GM12878 (cell line): Measurements from ENCODE around the gene APOBEC3H. TPM values are rescaled to one million over a fixed set of nuclear protein-coding genes. Genes with fewer than 3 reads are reported as not detected.

Experiments
- ATAC-seq: fragments of 200-7000 bp; cut with Tn5 transposase; 3 replicates; pipeline ENCODE4 v1.9.1; 2020; ENCODE audit warnings: mild to moderate bottlenecking, moderate library complexity
- BruUV-seq: library from RNA; stranded (reverse); fragments of 400-500 nt; replicated peaks from 2 replicates; lab custom pipeline; 2021; lab: Mats Ljungman, UMichigan
- CTCF ChIA-PET: fragments of 300-600 bp; sonication (Branson Sonifier 250); formaldehyde crosslinking; extraction: SDS; loops from one replicate; lab custom pipeline; 2021; ENCODE audit warnings: inconsistent platforms; lab: Yijun Ruan, JAX
- POLR2A ChIA-PET: fragments of 350-600 bp; formaldehyde crosslinking; extraction: SDS; loops from one replicate; lab custom pipeline; 2021; ENCODE audit warnings: inconsistent platforms; lab: Charles Lee
- RAD21 ChIA-PET: fragments of 300-600 bp; sonication (Branson Sonifier 250); formaldehyde crosslinking; loops from one replicate; lab custom pipeline; 2023; ENCODE audit warnings: antibody characterized with exemption; ENCODE audit not compliant: unreplicated experiment; lab: Charles Lee
- SMC1A ChIA-PET: fragments of 300-600 bp; sonication (Branson Sonifier 250); formaldehyde crosslinking; loops from one replicate; lab custom pipeline; 2023; ENCODE audit not compliant: unreplicated experiment, uncharacterized antibody; lab: Charles Lee
- DNase-seq: peaks from one replicate; pipeline ENCODE4 v3.0.0-alpha.2; 2011; ENCODE audit warnings: low read depth, low spot score
- FAIRE-seq: peaks from 3 replicates; lab custom pipeline; 2011; peaks lifted over from hg19 to GRCh38; lab: Jason Lieb, UNC
- H2AFZ ChIP-seq: 2 replicates; pipeline ENCODE4 v1.6.0; 2011; ENCODE audit warnings: low read depth, low read length, control low read depth; ENCODE audit not compliant: control insufficient read depth
- H3K27ac ChIP-seq: 2 replicates; pipeline ENCODE4 v1.5.1; 2011; ENCODE audit warnings: control low read depth; ENCODE audit not compliant: control insufficient read depth, insufficient read depth
- H3K27me3 ChIP-seq, 2 experiments: replicated peaks in 1 of 2; 2 replicates each; pipeline versions ENCODE4 v1.6.0 to v1.6.1; 2011; ENCODE audit warnings: low read length in 1 of 2; ENCODE audit not compliant: control insufficient read depth in 2 of 2, insufficient read depth in 2 of 2
- H3K36me3 ChIP-seq, 2 experiments: 2 replicates each; pipeline ENCODE4 v1.5.1; 2011; ENCODE audit warnings: low read length in 1 of 2; ENCODE audit not compliant: control insufficient read depth in 2 of 2, insufficient read depth in 2 of 2
- H3K4me1 ChIP-seq: 2 replicates; pipeline ENCODE4 v1.6.1; 2011; ENCODE audit warnings: mild to moderate bottlenecking, low read length, moderate library complexity, mixed read lengths; ENCODE audit not compliant: control insufficient read depth, insufficient read depth
- H3K4me2 ChIP-seq: 2 replicates; pipeline ENCODE4 v1.6.0; 2011; ENCODE audit warnings: control low read depth; ENCODE audit not compliant: control insufficient read depth, insufficient read depth
- H3K4me3 ChIP-seq: fragments of 200-600 bp; sonication (generic); 2 replicates; pipeline ENCODE4 v1.5.1; 2016
- H3K79me2 ChIP-seq: 2 replicates; pipeline ENCODE4 v1.6.0; 2011; ENCODE audit warnings: low read length; ENCODE audit not compliant: control insufficient read depth, insufficient read depth
- H3K9ac ChIP-seq: 2 replicates; pipeline ENCODE4 v1.8.0; 2011; ENCODE audit warnings: low read length, control low read depth, mixed read lengths; ENCODE audit not compliant: control insufficient read depth, insufficient read depth
- H3K9me3 ChIP-seq: replicated peaks from 3 replicates; pipeline ENCODE4 v1.5.1; 2011; ENCODE audit warnings: mild to moderate bottlenecking, low read length; ENCODE audit not compliant: control insufficient read depth, insufficient read depth
- H4K20me1 ChIP-seq: 2 replicates; pipeline ENCODE4 v1.6.0; 2011; ENCODE audit not compliant: control insufficient read depth, insufficient read depth
- BCL11A ChIP-seq: IDR thresholded peaks from 2 replicates; pipeline ENCODE4 v1.6.1; 2011; ENCODE audit warnings: low read depth, low read length
- BCL3 ChIP-seq: IDR thresholded peaks from 2 replicates; pipeline ENCODE4 v1.6.1; 2011; ENCODE audit warnings: borderline replicate concordance, low read depth, mild to moderate bottlenecking, moderate library complexity, low read length; ENCODE audit not compliant: insufficient read depth, poor library complexity, severe bottlenecking
- CREB1 ChIP-seq: IDR thresholded peaks from 2 replicates; pipeline ENCODE4 v1.6.1; 2012; ENCODE audit warnings: low read depth, mild to moderate bottlenecking, inconsistent platforms
- HDAC6 ChIP-seq: fragments of 200-600 bp; sonication (generic); IDR thresholded peaks from one replicate; pipeline ENCODE4 v1.8.0; 2017; ENCODE audit warnings: antibody characterized with exemption; ENCODE audit not compliant: unreplicated experiment
- NKRF ChIP-seq: fragments of 450-650 bp; conservative IDR thresholded peaks from 2 replicates; pipeline ENCODE4 v1.6.1; 2017; ENCODE audit warnings: mild to moderate bottlenecking, moderate library complexity
- NR2F1 ChIP-seq: fragments of 450-650 bp; conservative IDR thresholded peaks from 2 replicates; pipeline ENCODE4 v1.6.1; 2017; ENCODE audit warnings: mild to moderate bottlenecking
- PML ChIP-seq: IDR thresholded peaks from 2 replicates; pipeline ENCODE4 v1.6.1; 2012; ENCODE audit warnings: low read length, inconsistent platforms
- RAD51 ChIP-seq: fragments of 450-650 bp; IDR thresholded peaks from 2 replicates; pipeline ENCODE4 v1.6.1; 2016; ENCODE audit warnings: moderate library complexity, mild to moderate bottlenecking, inconsistent platforms
- RCOR1 ChIP-seq: conservative IDR thresholded peaks from 2 replicates; pipeline ENCODE4 v1.6.1; 2012; ENCODE audit warnings: low read depth, low read length, improper control_type of control experiment
- RUNX3 ChIP-seq: IDR thresholded peaks from 2 replicates; pipeline ENCODE4 v1.6.1; 2012; ENCODE audit warnings: low read length, inconsistent platforms
- USF2 ChIP-seq: IDR thresholded peaks from 2 replicates; pipeline ENCODE4 v1.6.1; 2011; ENCODE audit warnings: low read depth, low read length, improper control_type of control experiment, borderline replicate concordance
- ZNF622 ChIP-seq: fragments of 450-650 bp; IDR thresholded peaks from 2 replicates; pipeline ENCODE4 v1.6.1; 2017; ENCODE audit warnings: mild to moderate bottlenecking, inconsistent platforms
- WGBS: methylation state at CpG from one replicate; pipeline ENCODE4 v1.1.6; 2016; ENCODE audit warnings: low lambda C conversion rate; ENCODE audit not compliant: insufficient replicate concordance, insufficient coverage; ENCODE audit errors: missing lambda C conversion rate; 5-methylcytosine and 5-hydroxymethylcytosine counted together
- in situ Hi-C: fragments of 300-500 bp; cut with MboI; formaldehyde crosslinking; loops from 9 replicates; pipeline ENCODE4 v1.14.3; 2018; ENCODE audit warnings: mixed read lengths
- intact Hi-C: fragments of 100-400 bp; cut with micrococcal nuclease; formaldehyde crosslinking; loops from one replicate; pipeline ENCODE4 v1.14.2; 2022; ENCODE audit not compliant: unreplicated experiment
- polyA plus RNA-seq, 11 experiments: library from polyadenylated mRNA; depleted of rRNA in 4 of 11; unstranded in 6 of 11; stranded (reverse) in 5 of 11; fragments of >200 nt; fragmentation: Nextera tagmentation in 4 of 11; fragmentation: Illumina TruSeq in 1 of 11; extraction: Ambion mirVana in 4 of 11; extraction: Trizol in 1 of 11; gene quantifications; 1 replicate in 1 of 11; 2 replicates in 10 of 11; pipeline versions ENCODE4 v1.2.1 to v1.2.3, GENCODE V29; 2011 to 2016; ENCODE audit warnings: inconsistent platforms in 2 of 11, missing spikeins in 2 of 11, low read depth in 1 of 11
- total RNA-seq, 4 experiments: library from RNA; depleted of rRNA in 3 of 4; stranded (reverse); fragments of >200 nt in 3 of 4; fragmentation: Illumina TruSeq in 1 of 4; extraction: Trizol in 1 of 4; gene quantifications; 2 replicates each; pipeline versions ENCODE4 v1.2.1 to v1.2.3, GENCODE V29; 2013 to 2021

Gene APOBEC3H
- total and polyA plus RNA-seq, 10 of the 15 experiments (the other 5 are each of a cell fraction or from before 2014, with no cell fraction given): 7.5 to 23.0 (median 14.8) TPM

- Histone ChIP-seq H3K27me3 (no peaks in the 10 kb centered on the region), H3K4me2 (no peak overlapping the region), H3K9me3 (no peaks in the 10 kb centered on the region), H3K9ac (no peak overlapping the region), H2AFZ (no peak overlapping the region), H3K4me3 (no peak overlapping the region), H3K4me1 (peaks cover 32% of the 10 kb centered on the region), H3K36me3 (no peaks in the 10 kb centered on the region), H3K27ac (no peak overlapping the region), H3K79me2 (no peaks in the 10 kb centered on the region), H4K20me1 (no peaks in the 10 kb centered on the region)
- TF ChIP-seq BCL11A (no peak), USF2 (no peak)
- RAD21 ChIA-PET: no interaction called here
- DNase-seq (no peak), ATAC-seq (no peak), FAIRE-seq (no peak)
- no TSS peak for BruUV-seq
- 52% methylated on average over 6 of the region's 6 CpGs for WGBS
- POLR2A ChIA-PET: interaction anchor here (1.6 kb wide), 1 partner anchor 9 kb away, joined by 6 read pairs; no protein-coding TSS in a partner anchor
- SMC1A ChIA-PET: interaction anchor here (1.0 to 1.8 kb wide), 2 partner anchors 9 to 59 kb away, joined by 3 to 10 read pairs; no protein-coding TSS in a partner anchor
- intact Hi-C loops (no loop called here), in situ Hi-C loops (no loop called here)
- CTCF ChIA-PET: no interaction called here
Measured at GRCh38 chr22:39089928-39090327, 7.1 kb upstream of the APOBEC3H start.

GRCh38 chr22:39090426-39091064 is 6.5 kb upstream of the APOBEC3H start:
- peak overlapping the region; percentile 11 for H3K4me2 ChIP-seq
- TF ChIP-seq BCL3 (no peak), NR2F1 (peak; percentile 60; the same call in 1 of the 2 replicates), PML (no peak), HDAC6 (no peak), RUNX3 (0 out of 2 replicates have a peak, but pooled peaks have one; percentile 14), CREB1 (no peak), RAD51 (no peak), NKRF (0 out of 2 replicates have a peak, but pooled peaks have one; percentile 6), RCOR1 (no peak), ZNF622 (no peak)

More at GRCh38 chr22:39090426-39091064, 6.5 kb upstream of the APOBEC3H start:
- ChIA-PET POLR2A (interaction anchor here (0.6 to 1.6 kb wide), 2 partner anchors 10 to 57 kb away, joined by 3 to 6 read pairs; no protein-coding TSS in a partner anchor), CTCF (no interaction called here), SMC1A (interaction anchor here (1.0 to 1.8 kb wide), 3 partner anchors 8 to 58 kb away, joined by 3 to 10 read pairs (median 4); no protein-coding TSS in a partner anchor), RAD21 (no interaction called here)
- Histone ChIP-seq H3K4me1 (peaks cover 34% of the 10 kb centered on the region), H3K4me3 (no peak overlapping the region), H3K27me3 (no peaks in the 10 kb centered on the region), H3K9ac (peak overlapping the region; percentile 16; the same call in 1 of the 2 replicates), H4K20me1 (no peaks in the 10 kb centered on the region), H2AFZ (peak overlapping the region; percentile 20), H3K36me3 (no peaks in the 10 kb centered on the region), H3K9me3 (no peaks in the 10 kb centered on the region), H3K27ac (peak overlapping the region; percentile 39; the same call in 1 of the 2 replicates), H3K79me2 (no peaks in the 10 kb centered on the region)
- no TSS peak for BruUV-seq
- WGBS: 2% methylated on average over 15 of the region's 15 CpGs
- DNase-seq (no peak), FAIRE-seq (no peak), ATAC-seq (peak; percentile 66)
- intact Hi-C loops: no loop called here
- in situ Hi-C loops: no loop called here
